ENCODE measurements around the gene WNT3A.

DNA sequence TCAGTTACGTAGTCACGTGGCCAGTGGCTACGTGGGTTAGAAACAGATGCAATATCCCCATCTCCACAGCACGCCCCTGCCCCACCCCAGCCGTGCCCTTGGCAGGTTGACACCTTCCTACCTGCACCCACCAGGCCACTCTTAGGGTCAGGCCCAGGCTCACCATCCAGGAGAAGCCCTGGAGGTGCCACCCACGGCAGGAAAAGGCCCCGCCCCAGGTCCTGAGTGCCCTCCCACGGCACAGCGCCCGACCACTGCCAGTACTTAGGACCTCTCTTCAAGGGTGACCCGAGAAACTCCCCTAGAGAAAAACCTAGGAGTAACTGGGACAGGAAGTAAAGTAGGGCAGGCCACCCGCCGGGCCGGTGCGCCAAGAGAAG is 94.8 kb downstream of the WNT3A start:
- TF ChIP-seq, protein P1, sequence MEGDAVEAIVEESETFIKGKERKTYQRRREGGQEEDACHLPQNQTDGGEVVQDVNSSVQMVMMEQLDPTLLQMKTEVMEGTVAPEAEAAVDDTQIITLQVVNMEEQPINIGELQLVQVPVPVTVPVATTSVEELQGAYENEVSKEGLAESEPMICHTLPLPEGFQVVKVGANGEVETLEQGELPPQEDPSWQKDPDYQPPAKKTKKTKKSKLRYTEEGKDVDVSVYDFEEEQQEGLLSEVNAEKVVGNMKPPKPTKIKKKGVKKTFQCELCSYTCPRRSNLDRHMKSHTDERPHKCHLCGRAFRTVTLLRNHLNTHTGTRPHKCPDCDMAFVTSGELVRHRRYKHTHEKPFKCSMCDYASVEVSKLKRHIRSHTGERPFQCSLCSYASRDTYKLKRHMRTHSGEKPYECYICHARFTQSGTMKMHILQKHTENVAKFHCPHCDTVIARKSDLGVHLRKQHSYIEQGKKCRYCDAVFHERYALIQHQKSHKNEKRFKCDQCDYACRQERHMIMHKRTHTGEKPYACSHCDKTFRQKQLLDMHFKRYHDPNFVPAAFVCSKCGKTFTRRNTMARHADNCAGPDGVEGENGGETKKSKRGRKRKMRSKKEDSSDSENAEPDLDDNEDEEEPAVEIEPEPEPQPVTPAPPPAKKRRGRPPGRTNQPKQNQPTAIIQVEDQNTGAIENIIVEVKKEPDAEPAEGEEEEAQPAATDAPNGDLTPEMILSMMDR (IDR thresholded peaks at IDR 0.05) = no peak
- TF ChIP-seq POLR2AphosphoS5 (IDR thresholded peaks at IDR 0.05) = no peak

All from breast epithelium (tissue), 3 donors.